Subcutaneous abdominal adipose tissue (tissue), 5 donors: ENCODE data around the gene LIPA.

Experiments
- H3K27ac ChIP-seq: one replicate; pipeline ENCODE4 v1.7.0; 2013; ENCODE audit warnings: low read depth, mild to moderate bottlenecking, inconsistent platforms, low read length, moderate library complexity
- H3K27me3 ChIP-seq, 5 donors: one replicate each; pipeline ENCODE4 v1.7.0; 2013; ENCODE audit warnings: low read length in 5 of 5, inconsistent platforms in 1 of 5; ENCODE audit not compliant: control insufficient read depth in 5 of 5, insufficient read depth in 4 of 5
- H3K36me3 ChIP-seq, 5 donors: one replicate each; pipeline ENCODE4 v1.7.0; 2013; ENCODE audit warnings: low read length in 5 of 5; ENCODE audit not compliant: control insufficient read depth in 5 of 5, insufficient read depth in 5 of 5
- H3K4me1 ChIP-seq, 5 donors: one replicate each; pipeline ENCODE4 v1.7.0; 2013; ENCODE audit warnings: low read length in 5 of 5, mild to moderate bottlenecking in 3 of 5, moderate library complexity in 1 of 5; ENCODE audit not compliant: control insufficient read depth in 5 of 5, insufficient read depth in 5 of 5
- H3K4me3 ChIP-seq, 5 donors: one replicate each; pipeline ENCODE4 v1.7.0; 2013; ENCODE audit warnings: low read length in 5 of 5, low read depth in 1 of 5
- H3K9ac ChIP-seq, 5 donors: one replicate each; pipeline ENCODE4 v1.7.0; 2013; ENCODE audit warnings: low read length in 5 of 5, mild to moderate bottlenecking in 4 of 5, moderate library complexity in 3 of 5
- H3K9me3 ChIP-seq, 5 donors: one replicate each; pipeline ENCODE4 v1.7.0; 2013; ENCODE audit warnings: low read length in 5 of 5; ENCODE audit not compliant: control insufficient read depth in 5 of 5
- donor health status: healthy.
- donor health status: healthy.
- donor health status: healthy.
- donor health status: healthy.
- donor health status: healthy.

LIPA gene

DNA sequence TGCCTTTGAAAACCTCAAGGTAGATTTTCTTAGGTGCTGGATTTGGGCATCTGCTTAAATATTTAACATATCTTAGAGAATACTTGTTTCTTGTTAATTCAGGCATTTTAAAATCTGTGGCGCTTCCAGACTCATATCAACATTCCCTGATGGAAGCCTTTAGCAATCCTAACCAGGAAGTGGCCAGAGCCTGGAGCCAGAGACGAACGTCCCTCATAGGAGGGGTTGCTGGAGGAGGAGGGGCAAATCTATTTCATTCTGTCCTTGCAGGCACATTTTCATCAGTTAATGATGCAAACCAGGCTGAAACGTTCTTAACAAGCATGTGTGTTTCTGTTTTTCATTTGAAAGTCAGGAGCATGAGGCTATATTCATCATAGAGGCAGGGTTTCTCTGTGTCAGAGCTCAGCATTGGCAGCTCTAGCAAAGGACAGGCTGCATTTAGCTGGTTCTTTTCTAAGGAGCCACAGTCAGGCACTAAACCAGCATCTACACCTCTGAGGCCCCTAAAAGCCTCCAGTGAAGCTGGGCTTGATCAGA is 32.4 kb upstream of the LIPA start:
- peaks cover 2 to 29% (median 26%) of the 10 kb centered on the region in 5 donors for H3K4me1 ChIP-seq
- H3K4me3 ChIP-seq = peak overlapping the region; percentile 23 to 48 (median 30)
- no peaks in the 10 kb centered on the region for H3K36me3 ChIP-seq
- H3K9ac ChIP-seq = peak overlapping the region in 3 of 5 donors; percentile 27 to 48 (median 33)
- H3K27ac ChIP-seq = peak overlapping the region; percentile 68
- H3K27me3 ChIP-seq = no peaks in the 10 kb centered on the region
- H3K9me3 ChIP-seq = no peaks in the 10 kb centered on the region

- H3K36me3 ChIP-seq = no peaks in the 10 kb centered on the region
- peak overlapping the region; percentile 68 for H3K27ac ChIP-seq
- H3K4me3 ChIP-seq = peak overlapping the region; percentile 23 to 48 (median 30)
- peak overlapping the region in 3 of 5 donors; percentile 27 to 48 (median 33) for H3K9ac ChIP-seq
- peaks cover 4 to 33% (median 30%) of the 10 kb centered on the region in 5 donors for H3K4me1 ChIP-seq
- H3K9me3 ChIP-seq = no peaks in the 10 kb centered on the region
- no peaks in the 10 kb centered on the region for H3K27me3 ChIP-seq
Observed at GRCh38 chr10:89283025-89283935, 31.7 kb upstream of the LIPA start.

- Histone ChIP-seq H3K9me3 (no peaks in the 10 kb centered on the region), H3K4me3 (no peak overlapping the region), H3K27me3 (no peaks in the 10 kb centered on the region), H3K4me1 (peaks cover 7 to 42% (median 40%) of the 10 kb centered on the region in 5 donors), H3K9ac (no peak overlapping the region), H3K27ac (no peak overlapping the region), H3K36me3 (no peaks in the 10 kb centered on the region)
Observed at GRCh38 chr10:89281606-89282395, 30.2 kb upstream of the LIPA start.

DNA sequence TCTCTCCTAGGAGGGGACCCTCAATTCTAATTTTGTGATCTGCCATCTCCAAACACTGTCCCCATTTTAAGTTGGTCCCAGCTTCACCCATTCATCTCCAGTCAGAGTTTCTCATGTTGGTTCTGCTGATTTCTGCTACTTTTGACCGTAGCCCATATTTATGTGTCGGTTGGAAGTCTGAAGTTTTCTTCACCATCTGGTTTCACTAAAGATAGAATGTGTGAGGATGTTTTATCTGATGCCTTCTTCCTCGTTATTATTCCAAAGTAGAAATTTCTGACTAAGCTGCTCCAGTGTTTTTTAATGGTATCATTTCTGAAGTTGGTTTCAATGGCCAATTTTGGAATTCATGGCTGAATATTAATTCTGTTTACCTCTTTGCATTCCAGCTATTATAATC is 28.9 kb upstream of the LIPA start:
- Histone ChIP-seq H3K27ac (no peak overlapping the region), H3K27me3 (no peaks in the 10 kb centered on the region), H3K4me1 (peaks cover 7 to 43% (median 40%) of the 10 kb centered on the region in 5 donors), H3K9me3 (no peaks in the 10 kb centered on the region), H3K4me3 (no peak overlapping the region), H3K9ac (no peak overlapping the region), H3K36me3 (no peaks in the 10 kb centered on the region)

GRCh38 chr10:89279421-89279869 is 27.9 kb upstream of the LIPA start:
- Histone ChIP-seq H3K27me3 (no peaks in the 10 kb centered on the region), H3K36me3 (no peaks in the 10 kb centered on the region), H3K4me3 (peak overlapping the region in 1 of 5 donors; percentile 6), H3K27ac (peak overlapping the region; percentile 64), H3K9ac (no peak overlapping the region), H3K4me1 (peaks cover 7 to 45% (median 42%) of the 10 kb centered on the region in 5 donors), H3K9me3 (no peaks in the 10 kb centered on the region)

DNA sequence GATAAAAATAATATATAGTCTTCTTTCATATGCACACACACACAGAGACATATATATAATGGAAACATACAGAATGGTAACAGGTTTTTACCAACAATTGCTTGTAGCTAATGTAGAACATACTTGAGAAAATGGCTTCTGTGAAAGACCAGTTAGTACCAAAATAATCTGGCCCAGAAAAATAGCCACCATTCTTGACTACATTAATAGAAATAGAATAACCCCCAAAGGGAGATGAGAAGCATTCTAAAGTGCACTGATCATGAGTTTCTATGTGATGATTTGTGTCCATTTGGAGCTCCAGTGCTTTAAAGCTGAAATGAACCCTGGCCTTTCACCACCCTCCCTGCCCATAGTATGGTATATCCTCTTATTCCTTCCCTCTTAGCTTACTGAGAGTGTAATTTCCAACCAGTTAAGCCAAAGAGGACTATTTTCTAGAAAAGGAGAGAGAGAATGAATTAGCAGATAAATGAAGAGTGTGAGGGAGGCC is 27.4 kb upstream of the LIPA start:
- peak overlapping the region in 1 of 5 donors; percentile 6 for H3K4me3 ChIP-seq
- no peaks in the 10 kb centered on the region for H3K36me3 ChIP-seq
- no peaks in the 10 kb centered on the region for H3K9me3 ChIP-seq
- peaks cover 7 to 42% (median 37%) of the 10 kb centered on the region in 5 donors for H3K4me1 ChIP-seq
- H3K27ac ChIP-seq = peak overlapping the region; percentile 64
- no peaks in the 10 kb centered on the region for H3K27me3 ChIP-seq
- no peak overlapping the region for H3K9ac ChIP-seq

DNA sequence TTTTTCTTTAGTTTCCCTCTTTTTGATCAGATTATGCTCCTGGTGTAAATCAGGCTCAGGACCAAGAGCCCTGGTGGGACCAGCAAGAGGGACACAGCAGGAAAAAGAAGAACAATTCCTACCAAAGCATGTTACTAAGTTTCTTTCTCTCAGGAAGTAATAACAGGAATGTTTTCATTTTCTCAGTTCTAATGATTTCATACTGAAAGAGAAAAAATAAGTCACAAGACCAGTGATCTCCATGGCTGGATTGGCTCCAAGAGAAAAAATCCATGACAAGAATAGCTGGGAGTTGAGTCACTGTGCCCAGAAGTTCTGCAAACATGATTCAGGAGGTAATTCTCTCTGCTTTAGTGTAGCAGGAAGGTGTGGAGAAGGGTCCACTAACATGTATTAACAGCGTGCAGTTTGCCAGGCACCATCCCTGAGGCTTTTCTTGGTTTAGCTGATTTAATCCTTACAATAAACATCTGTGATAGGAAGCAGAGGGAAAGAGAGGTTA is 26.5 kb upstream of the LIPA start:
- H3K4me1 ChIP-seq = peaks cover 7 to 34% (median 29%) of the 10 kb centered on the region in 5 donors
- H3K27me3 ChIP-seq = no peaks in the 10 kb centered on the region
- H3K9me3 ChIP-seq = no peaks in the 10 kb centered on the region
- peak overlapping the region; percentile 71 for H3K27ac ChIP-seq
- H3K4me3 ChIP-seq = no peak overlapping the region
- no peaks in the 10 kb centered on the region for H3K36me3 ChIP-seq
- H3K9ac ChIP-seq = peak overlapping the region in 4 of 5 donors; percentile 15 to 70 (median 26)

- no peaks in the 10 kb centered on the region for H3K9me3 ChIP-seq
- H3K27me3 ChIP-seq = no peaks in the 10 kb centered on the region
- no peaks in the 10 kb centered on the region for H3K36me3 ChIP-seq
- H3K9ac ChIP-seq = no peak overlapping the region
- peaks cover 7 to 30% (median 27%) of the 10 kb centered on the region in 5 donors for H3K4me1 ChIP-seq
- H3K4me3 ChIP-seq = no peak overlapping the region
- no peak overlapping the region for H3K27ac ChIP-seq
Observed at GRCh38 chr10:89275383-89275782, 23.8 kb upstream of the LIPA start.

- Histone ChIP-seq H3K9ac (no peak overlapping the region), H3K9me3 (no peaks in the 10 kb centered on the region), H3K36me3 (no peaks in the 10 kb centered on the region), H3K4me3 (no peak overlapping the region), H3K4me1 (peaks cover 7 to 33% (median 29%) of the 10 kb centered on the region in 5 donors), H3K27me3 (no peaks in the 10 kb centered on the region), H3K27ac (no peak overlapping the region)
Observed at GRCh38 chr10:89274928-89275327, 23.4 kb upstream of the LIPA start.
